HG03045 (cell line): ENCODE results near the gene PRPF19.
A peak's percentile ranks its signal among the peaks of the same experiment; 100 is the strongest.

Experiments used
- ATAC-seq: cut with Tn5 transposase; IDR thresholded peaks from one replicate; pipeline ENCODE4 v1.9.1; 2021; ENCODE audit warnings: mild to moderate bottlenecking, moderate library complexity; ENCODE audit not compliant: unreplicated experiment

PRPF19 gene

DNA sequence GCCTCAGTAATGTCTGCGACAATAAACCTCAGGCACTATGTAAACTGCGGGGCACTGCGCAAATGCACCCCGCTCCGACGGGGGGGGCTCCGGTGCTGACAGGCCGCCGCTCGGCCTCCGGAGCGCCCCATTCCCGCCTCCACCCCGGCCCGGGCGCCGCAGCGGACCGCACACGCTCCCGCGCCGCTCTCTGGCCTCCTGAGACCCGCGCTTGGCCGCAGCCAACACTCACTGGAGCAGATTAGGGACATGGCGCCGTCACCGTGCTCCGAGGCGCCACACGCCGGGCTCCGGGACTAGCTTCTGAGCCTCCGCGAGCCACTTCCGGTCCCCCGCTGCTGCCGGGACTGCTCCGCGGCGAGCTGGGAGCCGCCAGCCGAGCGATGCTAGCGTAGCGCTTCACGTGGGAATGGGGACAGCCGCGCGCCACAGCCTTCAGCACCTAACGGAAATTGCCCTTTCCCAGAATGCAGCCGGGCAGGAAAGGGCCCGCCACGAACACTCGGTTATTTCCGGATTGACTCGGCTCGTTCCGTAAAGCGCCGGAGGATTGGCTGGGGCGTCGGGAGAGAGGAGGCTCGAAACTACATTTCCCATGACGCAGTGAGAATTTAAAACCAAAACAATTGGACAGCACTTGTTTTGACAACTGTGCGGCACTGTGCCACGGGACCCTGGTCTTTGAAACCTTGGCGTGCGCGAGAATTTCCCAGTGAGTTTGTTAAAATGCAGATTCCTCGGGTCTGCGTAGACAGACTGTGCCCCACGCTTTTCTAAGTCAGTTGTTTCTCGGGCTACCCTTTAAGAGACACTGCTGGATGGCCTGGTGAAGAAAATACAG is at the start of gene PRPF19:
Gene PRPF19 (minus strand): TSS at position 454 of the 841 bp plus-strand sequence. CDS start 203 bp downstream, at position 251.
- peak; percentile 82 for ATAC-seq

DNA sequence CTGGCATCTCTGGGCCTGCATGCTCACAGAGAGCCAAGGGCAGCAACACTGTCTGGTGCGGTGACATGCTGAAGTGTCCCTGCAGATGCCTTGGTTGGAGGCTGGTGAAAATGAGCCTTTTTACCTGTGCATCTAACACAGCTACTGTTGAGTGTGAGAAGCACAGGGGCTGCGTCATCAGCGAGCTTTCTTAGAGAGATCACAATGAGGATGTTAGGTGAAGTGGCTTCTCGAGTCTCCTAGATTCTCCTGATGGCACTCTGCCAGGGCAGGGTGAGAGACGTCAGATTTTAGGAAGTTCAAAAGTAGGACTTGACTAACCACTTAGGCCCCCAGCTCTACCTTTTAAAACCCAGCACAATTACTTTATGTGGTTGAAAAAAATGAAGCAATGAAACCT is 49.2 kb upstream of the PRPF19 start:
- ATAC-seq = no peak

DNA sequence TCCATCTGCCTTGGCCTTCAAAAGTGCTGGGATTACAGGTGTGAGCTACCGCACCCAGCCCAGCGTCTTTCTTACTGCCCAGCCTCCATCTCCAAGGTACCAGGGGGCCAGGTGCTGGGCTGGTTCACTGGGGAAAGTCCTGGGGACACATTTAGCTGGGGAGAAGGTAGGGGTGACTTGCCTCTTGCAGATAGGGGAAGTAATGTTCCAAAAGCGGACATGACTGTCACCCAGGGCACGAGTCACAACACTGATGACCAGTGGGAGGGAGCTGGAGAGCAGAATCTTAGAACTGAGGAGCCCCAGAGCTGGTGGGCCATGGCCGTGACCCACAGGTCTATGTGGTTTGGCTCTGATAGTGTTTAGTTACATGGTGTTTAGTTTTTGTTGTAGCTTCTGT is 48.0 kb upstream of the PRPF19 start:
- no peak for ATAC-seq

DNA sequence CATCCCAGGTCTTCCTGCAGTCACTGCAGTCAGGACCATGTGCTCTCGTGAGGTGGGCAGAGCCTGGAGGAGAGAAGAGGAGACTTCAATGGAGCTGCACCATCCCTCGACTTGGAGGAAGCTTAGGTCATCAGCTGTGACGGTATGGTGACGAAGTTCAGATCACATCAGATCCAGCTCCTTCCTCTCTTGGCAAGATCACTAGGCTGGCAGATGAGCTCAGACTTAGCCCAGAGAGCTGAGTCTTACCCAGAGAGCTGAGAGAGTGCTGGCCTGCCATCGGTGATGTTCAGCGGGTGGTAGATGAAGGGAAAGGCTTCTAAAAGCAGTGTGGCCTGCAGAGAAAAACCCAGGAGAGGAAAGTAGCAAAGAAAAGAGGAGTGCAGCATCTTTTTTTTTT is 47.4 kb upstream of the PRPF19 start:
- no peak for ATAC-seq

DNA sequence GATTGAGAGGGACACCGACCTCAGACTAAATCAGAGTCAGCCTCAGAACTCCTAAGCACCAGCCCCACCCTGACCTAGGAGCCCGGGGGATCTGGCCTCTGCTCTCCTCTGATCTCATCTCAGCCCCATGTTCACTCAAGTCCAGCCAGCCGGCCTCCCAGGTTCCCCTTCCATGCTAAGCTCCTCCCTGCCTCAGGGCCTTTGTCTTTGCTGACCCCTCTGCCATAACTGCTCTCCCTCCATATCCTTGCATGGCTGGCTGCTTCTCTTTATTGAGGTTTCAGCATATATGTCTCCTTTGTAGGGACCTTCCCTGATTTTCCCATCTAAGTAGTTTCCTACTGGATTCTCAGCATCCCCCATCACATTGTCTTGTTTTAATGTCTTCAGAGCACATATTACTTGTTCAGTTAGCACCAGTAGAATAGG is 46.4 kb upstream of the PRPF19 start:
- no peak for ATAC-seq

DNA sequence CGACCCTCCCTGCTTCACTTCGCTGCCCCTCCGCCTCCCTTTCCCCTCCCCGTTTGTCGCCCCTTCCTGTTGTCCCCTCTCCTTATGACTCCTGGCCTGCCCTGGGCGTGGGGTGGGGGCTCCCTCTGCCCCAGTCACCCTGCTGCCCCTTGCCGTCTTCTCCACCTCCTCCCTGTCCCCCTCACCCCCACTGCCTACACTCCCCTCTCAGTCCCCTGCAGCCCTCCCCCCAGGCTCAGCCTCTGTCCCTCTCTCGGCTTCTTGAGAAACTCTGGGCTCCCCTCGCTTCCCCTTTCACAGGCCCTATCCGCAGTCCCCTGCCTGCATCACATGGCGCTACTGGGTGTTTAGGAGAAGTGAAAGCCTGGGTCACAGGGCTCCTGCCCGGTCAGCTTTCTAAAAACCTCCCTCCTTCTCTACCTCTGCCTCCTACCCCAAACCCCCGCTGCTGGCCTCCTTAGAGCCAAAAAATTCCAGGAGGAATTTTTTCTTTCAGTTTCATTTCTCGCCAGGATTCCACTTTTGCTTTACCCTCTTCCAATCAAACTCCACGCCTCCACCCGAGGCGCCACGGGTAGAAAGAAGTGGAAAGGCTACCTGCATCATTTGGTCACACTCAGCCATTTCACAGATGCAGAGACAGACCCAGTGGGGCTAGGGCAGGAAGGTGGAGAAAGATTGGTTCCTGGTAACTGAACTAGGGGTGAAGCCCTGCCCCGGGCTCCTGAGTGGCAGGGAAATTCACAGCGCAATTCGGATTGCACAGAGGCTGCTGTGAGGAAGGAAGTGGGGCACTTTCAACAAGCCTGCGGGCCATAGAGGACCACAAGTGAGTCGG is 45.7 kb upstream of the PRPF19 start, which contains the start of gene SLC15A3:
Gene SLC15A3 (minus strand): TSS at position 273 of the 838 bp plus-strand sequence. CDS start 625 bp downstream, outside the sequence.
- ATAC-seq = peak; percentile 62

DNA sequence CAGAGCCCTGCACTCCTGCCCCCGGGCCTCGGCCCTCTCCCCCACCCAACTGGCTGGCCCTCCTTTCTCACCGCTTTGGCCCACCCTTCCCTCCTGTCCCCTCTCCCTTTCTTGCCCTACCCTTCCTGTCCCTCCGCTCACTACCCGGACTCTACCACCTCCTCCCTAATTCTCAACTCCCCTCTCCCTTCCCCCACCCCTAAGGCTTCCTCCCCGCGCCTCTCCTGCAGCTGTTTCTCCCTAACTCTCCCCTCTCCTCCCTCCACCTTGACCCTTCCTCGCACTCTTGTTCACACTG is 45.2 kb upstream of the PRPF19 start:
- no peak for ATAC-seq

DNA sequence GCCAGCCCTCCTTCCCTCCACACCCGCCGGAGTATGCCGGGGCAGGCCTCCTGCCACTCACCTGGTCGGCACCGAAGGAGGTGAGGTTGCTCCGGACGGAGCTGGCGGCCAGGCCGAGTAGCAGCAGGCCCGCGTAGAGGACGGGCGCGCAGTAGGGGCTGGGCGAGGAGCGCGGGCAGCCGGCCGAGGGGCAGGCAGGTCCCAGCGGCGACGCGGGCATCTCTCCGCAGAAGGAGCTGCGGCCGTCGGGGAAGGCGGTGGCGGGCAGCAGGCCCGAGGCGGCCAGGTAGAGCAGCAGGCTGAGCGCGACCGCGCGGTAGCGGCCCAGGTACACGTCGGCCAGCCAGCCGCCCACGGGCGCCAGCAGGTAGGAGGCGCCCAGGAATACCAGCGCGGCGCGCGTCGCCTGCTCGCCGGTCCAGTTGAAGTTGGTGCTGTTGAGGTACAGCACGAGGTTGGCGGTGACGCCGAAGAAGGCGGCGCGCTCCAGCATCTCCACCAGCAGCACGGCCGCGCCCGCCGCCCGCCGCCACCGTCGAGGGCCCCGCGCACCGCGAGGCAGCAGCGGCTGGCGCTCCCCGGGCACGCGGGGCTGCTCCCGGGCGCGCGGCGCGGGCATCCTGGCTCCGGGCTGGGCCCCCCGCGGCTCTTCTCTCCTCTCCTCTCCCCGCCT is 44.7 kb upstream of the PRPF19 start:
- ATAC-seq = no peak

DNA sequence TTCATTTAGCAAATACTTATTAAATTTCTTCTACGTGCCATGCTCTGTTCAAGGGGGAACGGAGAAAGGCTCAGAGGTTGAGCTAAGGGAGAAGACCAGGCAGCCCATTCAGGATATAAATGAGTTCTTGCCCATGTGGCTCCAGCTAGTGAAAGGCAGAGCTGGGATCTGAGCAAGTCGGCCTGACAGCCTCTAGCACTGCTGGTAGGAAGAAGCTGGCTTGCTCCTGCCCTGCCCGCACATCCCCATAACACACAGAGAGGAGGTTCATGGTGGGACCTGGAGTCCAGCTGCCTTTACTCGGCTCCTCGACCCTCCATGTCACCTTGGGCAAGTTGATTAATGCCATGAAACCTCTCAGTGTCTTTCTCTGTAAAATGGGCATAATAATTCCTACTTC is 43.6 kb upstream of the PRPF19 start:
- ATAC-seq = no peak

DNA sequence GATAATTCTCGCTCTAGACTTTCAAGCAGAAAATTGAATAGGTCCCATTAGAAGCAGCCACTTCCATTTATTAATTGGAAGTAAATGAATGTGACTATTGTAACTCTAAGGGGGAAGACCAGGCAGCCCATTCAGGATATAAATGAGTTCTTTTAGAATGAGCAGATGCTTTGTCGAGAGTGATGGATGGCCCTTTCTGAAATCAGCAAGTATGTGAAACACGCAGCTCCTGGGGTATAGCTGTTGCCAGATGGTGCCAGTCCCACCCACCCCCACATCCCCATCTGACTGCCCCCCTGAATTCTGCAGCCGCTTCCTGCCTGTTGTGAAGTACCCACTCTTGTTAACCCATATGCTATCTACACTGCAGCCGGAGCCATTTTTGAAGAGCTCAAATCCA is 41.9 kb upstream of the PRPF19 start:
- no peak for ATAC-seq

DNA sequence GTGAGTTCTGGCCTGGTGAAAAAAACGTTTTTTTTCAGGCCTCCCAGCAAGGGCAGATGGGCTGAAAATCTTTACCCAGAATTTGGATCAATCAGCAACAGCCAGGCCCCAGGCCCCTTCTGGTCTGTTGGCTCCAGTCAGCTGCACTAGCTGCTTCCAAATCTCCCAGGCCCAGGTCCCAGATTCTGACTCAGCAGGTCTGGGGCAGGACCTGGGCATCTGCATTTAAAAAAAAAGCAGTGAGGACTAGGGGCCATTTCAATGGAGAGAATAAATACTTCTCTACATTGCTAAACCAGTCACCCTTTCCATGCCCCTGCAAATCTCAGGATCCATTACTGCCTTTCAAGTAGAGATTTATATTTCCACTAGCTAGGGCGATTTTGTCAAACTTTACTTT is 41.3 kb upstream of the PRPF19 start:
- no peak for ATAC-seq

DNA sequence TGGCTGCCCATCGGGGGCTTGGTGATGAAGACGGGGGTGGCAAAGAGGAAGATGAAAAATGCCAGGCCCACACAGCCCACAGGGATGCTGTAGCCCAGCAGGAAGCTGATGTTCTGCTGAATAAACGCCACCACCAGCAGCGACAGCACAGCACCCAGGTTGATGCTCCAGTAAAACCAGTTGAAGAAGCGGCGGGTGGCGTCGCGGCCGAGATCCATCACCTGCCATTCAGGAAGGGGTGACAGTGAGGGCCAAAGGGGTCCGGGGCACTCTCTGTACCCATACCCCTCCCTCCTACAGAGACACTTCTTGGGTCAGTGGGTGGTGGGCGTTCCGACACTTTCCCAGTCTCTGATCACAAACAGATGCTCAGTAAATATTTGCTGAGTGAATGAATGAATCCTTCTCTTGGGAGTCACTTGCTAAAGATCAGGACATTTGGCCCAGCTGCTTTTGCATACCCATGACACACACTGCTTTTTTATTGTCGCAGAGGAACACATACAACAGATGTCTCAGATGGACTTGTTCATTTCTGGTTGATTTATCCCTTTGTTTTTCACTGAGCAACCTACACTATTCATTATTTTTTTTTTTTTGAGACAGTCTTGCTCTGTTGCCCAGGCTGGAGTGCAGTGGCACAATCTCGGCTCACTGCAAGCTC is 40.3 kb upstream of the PRPF19 start:
- ATAC-seq = no peak

DNA sequence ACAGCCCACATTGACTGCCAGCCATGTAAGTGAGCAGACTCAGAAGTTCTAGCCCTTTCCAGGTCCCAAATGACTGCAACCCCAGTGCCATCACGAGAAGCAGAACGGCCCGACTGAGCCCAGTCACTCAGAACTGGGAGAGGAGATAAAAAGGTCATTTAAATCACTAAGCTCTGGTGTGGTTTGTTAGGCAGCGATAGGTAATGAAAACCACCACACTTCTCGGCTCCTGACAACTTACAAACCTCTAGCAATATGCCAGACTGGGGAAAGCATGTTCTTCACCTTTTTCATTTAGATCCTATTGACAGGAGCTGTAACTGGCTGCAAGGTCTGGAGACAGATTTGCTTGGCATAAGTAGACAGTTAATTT is 38.9 kb upstream of the PRPF19 start:
- no peak for ATAC-seq

DNA sequence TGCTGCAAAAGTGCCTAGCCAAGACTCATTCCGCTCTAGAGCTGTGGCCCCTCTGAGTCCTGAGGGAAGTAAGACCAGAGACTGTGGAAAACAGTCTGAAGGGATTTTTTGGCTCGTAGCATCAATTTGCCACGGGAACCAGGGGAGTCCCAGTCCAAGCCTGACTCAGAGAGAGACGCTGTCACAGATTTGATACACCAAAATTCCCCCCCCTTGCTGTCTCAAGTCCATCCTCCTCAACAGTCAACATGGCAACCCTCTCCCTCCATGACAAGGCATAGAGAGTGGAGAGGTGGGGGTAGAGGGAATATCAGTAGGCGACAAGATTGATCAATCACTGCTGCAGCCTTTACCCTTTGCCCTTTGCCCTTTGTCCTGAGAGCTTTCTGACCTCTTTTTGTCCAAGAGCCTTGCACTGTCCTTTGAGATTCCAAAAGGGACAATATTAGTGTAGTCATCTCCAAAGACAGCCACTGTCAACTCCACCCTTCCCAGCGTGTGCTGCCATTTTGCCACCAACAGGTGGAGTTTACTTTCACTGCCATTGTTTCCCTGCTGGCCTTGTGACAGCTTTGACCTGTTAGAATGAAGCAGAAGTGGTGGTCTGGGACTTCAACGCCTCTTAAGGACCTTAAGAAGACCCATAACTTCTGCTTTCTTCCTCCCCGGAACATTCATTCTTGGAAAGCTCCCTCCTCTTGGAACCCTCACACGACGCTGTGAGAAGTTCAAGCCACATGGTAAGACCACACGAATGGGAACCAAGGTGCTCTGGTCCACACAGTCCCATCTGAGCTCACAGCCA is 38.3 kb upstream of the PRPF19 start:
- ATAC-seq = no peak

DNA sequence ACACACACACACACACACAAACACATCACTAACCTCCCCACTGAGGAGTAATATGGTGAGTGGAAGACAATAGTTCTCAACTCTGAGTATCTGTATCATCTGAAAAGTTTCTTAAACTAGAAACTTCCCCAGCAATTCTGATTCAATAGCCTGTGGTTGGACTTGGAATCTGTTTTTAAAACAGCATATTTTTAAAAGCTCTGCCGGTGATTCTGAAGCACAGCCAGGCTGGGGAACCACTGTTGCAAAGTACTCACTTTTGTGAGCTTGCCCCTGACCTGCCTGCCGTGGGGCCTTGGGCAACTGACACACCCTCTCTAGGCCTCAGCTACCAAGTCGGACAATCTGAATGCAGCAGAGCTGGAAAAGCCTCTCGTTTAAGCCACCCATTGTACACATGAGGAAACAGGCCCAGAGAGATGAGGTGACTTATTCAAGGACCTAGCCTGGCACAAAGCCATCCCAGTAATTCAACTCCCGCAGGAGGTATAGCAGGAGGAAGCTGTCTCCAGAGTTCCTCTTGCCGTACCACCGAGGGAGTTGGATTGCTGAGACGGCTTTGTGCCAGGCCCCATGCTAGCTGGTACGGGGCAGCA is 36.7 kb upstream of the PRPF19 start:
- ATAC-seq = no peak

DNA sequence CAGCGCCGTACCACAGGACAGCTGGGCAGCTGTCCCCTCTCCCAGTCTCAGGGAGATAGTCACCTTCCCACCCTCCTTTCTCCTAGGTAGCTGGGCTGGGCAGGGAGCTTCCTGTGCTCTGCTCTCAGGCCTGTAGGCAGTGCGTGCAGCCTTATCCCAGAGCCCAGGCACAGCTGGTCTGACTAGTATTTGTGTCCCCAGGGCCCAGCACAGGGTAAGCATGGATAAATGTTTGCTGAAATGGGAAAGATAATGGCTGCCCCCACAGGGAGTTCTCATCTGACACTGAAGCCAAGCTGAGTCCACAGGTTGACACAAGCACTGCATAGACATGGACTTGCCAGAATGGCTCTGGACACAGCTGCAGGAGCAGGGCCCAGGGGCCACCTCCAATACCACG is 35.8 kb upstream of the PRPF19 start:
- ATAC-seq = no peak

DNA sequence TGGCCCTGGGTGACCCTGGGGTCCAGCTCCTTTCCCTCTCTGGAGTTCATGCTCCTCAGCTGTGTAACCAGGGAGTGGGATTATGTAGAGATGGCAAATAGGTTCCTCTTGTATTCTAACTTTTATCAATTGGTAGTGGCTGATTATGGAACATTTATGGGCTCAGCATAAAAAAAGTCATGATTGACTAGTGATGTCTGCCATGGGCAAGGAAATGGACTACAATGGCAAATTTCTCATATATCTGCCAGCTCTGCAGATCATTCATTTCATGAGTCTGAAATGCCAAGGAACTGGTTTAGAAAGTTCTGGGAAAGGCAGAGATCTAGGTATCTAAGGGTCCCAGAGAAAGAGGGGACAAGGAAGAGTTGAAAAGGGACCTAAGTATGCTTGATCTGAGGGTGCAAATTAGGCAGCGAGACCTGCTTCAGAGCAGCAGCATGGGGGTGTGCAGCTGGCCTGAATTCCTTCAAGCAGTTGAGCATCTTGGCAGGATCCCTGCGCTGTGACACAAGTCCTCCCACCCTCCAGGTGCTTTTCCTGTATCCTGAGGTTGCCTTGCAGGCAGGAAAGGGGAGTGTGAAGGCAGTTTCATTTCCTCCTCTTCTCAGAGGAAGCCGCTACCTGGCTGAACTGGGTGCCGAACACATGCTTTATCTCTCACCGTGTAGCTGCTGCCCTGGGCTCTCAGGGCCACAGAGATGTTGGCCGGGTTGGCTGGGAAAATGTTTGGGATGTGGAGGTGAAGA is 35.2 kb upstream of the PRPF19 start:
- no peak for ATAC-seq

DNA sequence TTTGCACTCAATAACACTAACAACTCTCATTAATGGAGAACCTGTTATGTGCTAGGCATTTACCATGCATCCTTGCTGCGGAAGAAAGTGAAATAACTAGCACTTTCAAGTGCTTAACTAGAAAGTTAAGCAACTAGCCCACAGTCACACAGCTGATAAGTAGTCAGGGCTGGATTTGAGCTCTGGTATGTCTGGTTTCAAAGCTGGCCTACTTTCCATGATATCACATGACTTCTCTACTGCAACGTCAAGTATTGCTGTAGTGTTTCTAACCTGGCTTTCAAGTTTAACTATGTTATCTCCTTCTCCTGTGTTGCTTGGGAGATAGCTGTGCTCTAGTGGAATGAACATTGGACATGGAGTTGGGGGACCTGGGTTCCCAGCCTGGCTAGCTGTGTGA is 33.5 kb upstream of the PRPF19 start:
- no peak for ATAC-seq

DNA sequence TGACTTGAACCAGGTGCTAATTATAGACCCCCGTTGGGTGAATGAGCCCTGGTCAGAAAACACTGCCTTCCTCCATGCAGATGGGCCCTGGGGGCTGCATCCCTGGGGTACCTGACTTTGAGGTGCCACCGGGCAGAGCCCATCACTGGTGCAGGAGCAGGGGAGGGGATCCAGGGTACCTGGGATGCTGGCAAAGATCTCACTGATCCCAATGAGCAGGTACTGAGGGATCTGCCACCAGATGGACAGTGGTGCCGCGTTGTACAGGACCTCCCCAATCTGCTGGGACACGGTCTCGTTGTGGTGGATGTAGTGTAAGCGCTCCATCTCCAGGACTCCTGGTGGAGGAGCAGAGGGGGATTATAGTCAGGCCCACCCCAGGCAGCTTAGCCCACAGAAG is 32.9 kb upstream of the PRPF19 start:
- no peak for ATAC-seq
